GM19468 (cell line): ENCODE measurements around the gene MYO16.

ENCODE experiments used
- ATAC-seq: cut with Tn5 transposase; IDR thresholded peaks from one replicate; pipeline ENCODE4 v1.9.1; 2021; ENCODE audit warnings: mild to moderate bottlenecking, moderate library complexity, moderate number of reproducible peaks; ENCODE audit not compliant: unreplicated experiment; ENCODE audit errors: extremely low read depth

Gene MYO16

GRCh38 chr13:108657519-108657918 lies 28.1 kb downstream of the MYO16 start:
- no peak for ATAC-seq

DNA sequence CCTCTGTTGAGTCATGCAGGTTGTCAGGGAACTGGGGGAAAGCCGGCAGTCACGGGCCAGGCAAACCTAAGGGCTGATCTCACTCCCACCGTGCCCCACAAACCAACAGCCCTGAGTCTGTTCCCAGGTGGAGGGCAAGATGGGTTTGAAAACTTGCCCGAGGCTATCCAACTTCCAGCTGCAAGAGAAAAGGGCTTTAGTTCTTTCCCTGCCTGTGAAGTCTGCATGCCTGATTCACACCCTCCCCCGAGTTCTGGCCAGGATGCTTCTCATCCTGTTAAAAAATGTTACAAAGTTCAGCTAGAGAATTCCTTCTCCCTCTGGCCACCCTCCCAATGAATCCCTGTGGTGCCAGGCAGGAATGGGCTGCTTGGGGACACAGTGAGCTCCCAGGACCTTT lies 33.1 kb downstream of the MYO16 start:
- no peak for ATAC-seq

GRCh38 chr13:108663710-108664109 lies 34.3 kb downstream of the MYO16 start:
- ATAC-seq = no peak

DNA sequence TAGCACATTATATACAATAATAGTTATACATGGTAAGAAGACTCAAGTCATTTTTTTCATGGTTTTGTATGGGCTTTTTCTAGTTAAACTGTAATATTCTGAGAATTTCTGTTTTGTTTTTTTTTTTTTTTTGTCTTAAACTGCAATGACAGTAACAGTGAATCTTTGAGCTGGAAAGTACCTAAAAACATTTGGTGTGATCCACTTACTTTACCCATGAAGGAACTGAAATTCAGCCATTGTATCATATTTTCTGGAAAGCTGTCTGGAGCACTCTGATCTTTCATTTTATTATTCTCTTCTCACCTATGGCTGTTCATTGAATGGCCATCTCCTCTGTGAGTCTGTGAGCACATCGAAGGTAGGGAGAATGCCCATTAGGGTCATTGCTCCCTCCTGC lies 37.8 kb downstream of the MYO16 start:
- no peak for ATAC-seq

DNA sequence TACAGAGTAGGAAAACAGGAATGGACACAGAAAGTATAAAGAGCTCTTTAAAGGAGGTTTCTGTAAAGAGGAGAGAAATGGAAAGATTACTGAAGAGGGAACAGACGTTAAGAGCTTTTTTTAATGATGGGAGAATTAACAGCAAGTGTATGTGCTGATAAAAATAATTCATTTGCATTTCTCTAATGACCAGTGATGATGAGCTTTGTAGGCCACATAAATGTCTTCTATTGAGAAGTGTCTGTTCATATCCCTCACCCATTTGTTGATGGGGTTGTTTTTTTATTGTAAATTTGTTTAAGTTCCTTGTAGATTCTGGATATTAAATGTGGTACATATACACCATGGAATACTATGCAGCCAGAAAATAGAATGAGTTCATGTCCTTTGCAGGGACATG lies 40.0 kb downstream of the MYO16 start:
- ATAC-seq = no peak

- no peak for ATAC-seq
Observed at GRCh38 chr13:108674346-108674745, 44.9 kb downstream of the MYO16 start.

DNA sequence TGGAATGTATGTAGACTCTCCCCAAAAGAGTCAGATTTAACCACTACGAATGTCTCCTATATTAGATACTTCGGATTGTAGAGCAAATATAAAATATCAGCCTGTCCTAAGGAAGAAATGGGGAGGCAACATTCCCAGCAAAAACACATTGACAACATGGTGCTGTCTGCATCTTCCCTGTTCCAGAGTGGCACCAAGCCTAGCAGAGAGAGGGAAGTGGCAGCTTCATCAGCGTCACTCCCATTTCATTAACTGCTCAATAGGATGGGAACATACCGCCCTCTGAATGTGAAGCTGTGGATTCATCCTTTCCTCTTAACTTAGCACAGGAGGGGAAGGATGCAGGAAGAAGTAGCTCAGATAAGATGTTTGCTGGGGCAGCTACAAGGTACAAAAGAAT lies 45.4 kb downstream of the MYO16 start:
- ATAC-seq = no peak

DNA sequence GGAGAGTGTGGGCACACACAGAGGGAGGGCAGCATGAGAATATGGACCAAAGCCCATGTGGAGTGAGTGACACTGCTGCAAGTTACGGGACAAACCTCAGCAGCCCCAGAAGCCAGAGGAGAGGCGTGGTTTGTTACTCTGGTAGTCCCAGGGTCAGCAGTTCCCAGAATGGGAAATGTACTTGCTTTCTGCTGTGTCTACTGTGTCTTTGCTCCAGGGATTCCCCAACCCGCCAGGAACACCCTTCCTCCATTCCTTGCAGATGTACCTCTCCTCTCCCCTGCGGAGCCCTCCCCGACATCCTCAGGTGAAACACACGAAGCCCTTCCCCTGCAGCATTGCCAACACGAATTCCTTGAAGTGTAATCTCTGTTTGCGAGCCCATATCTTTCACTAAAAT lies 47.2 kb downstream of the MYO16 start:
- no peak for ATAC-seq

DNA sequence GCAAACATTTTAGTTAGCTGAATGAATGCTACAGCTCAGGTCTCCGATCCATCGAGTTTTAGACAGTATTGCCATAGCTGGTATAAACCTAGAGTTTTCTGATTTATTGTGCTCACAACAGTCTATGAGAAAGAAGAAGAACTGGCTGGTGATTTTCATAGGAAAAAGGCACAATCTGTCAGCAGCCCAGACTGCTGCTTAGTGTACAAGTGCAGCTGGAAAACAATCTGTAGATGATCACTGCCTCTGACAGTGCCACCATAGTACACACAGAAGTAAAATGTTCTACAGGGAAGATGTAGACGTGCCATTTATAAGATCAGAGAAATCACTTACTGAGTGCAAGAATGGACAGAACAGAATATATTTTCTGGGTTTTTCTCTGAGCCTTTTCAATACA lies 48.4 kb downstream of the MYO16 start:
- no peak for ATAC-seq

GRCh38 chr13:108680011-108680410 lies 50.6 kb downstream of the MYO16 start:
- ATAC-seq = no peak

- ATAC-seq = no peak
Observed at GRCh38 chr13:108681986-108682575, 52.7 kb downstream of the MYO16 start.

GRCh38 chr13:108682714-108683113 lies 53.3 kb downstream of the MYO16 start:
- no peak for ATAC-seq

GRCh38 chr13:108686027-108686426 lies 56.6 kb downstream of the MYO16 start:
- ATAC-seq = no peak

DNA sequence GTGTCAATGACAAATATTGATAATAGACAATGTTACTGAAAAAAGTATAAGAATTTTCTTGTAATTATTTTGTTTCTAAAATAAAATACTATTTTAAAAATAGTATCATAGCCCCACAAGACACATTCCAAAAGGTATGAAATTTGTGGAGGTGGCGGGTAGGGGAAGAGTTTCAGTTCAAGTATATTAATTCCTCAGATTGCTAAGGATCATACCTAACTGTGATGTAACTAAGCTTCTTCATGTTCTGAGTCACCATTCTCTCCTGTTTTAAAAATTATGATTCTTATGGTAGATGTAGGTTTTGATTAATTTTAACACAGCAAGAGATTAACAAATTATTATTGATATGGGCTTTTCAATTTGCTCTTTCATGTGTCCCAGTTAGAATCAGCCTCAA lies 61.3 kb downstream of the MYO16 start:
- no peak for ATAC-seq

DNA sequence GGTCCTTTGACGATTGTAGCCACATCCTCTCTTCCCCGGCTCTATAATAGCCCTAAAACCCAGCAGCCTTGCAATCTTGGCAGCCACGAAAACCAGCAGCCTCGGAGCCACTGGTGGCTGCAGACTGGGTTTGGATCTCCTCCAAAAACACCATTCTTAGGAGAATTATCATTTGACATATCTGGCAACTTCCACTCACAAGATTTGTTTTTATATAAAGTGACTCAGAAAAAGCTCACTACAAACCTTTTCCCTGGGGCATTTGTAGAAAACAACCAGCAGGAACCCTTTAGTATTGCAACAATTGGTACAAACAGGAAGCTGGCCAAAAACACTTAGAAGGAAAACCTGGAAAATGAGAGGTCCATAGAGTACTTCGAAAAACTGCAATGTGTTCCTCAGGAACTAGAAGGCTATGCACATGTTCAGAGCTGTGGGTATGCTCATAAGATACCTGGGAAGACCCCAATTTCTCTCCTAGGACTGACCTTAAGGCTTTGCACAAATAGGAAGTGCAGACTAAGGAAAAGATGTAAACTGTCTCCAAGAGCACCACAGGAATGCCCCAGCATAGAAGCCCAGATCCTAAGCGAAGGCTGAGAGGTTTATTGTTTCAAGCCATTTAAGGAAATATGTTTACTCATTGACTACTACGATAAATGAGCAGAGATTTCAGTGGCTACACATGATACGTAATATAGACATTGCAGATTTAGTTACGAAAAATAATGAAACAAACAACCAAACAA lies 71.2 kb downstream of the MYO16 start:
- no peak for ATAC-seq

DNA sequence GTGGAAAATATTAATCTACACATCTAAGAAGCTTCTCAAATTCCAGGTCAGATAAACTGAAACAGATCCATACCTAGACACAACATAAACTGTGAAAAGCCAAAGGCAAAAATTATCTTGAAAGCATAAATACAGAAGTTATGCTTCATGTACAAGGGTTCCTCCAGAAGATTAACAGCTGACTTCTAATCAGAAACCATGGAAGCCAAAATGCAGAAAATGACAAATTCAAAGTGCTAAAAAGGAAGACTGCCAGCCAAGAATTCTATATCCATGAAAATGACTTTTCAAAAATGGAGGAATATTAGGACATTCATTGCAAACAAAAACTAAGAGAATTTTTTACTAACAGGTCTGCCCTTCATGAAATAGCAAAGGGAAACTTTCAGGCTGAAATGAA lies 72.8 kb downstream of the MYO16 start:
- no peak for ATAC-seq

DNA sequence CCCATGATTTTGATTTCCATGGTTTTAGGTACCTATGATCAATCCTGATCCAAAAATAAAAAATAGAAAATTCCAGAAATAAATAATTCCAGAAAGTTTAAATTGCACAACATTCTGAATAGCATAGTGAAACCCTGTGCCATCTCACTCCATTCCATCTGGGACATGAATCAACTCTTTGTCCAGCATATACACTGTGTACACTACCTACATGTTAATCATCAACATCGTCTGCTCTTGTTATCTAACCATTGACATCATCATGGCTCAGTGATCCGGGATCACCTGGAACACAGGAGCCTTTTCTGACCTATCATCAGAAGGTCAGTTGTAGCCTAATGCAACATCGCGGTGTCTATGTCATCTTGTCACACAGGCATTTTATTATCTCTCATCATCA lies 75.6 kb downstream of the MYO16 start:
- ATAC-seq = no peak

DNA sequence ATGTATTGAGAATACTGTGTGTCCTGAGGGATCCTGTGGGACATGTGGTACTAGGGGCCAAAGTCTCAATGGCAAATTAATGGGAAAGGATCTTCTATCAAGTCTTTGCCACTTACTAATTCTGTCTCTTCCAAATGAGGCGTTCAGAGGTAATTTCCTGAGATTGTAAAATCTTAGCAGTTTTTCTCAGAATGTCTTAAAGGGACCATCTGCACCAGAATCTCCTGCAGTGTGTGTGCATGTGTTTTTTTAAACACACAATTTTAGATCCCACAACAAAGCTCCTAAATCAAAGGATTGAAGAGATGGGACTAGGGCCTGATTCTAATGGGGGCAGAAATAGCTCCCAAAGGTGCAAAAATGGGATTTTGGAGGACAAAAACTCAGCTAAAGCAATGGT lies 78.2 kb downstream of the MYO16 start:
- ATAC-seq = no peak

- ATAC-seq = no peak
Observed at GRCh38 chr13:108708921-108709320, 79.5 kb downstream of the MYO16 start.

DNA sequence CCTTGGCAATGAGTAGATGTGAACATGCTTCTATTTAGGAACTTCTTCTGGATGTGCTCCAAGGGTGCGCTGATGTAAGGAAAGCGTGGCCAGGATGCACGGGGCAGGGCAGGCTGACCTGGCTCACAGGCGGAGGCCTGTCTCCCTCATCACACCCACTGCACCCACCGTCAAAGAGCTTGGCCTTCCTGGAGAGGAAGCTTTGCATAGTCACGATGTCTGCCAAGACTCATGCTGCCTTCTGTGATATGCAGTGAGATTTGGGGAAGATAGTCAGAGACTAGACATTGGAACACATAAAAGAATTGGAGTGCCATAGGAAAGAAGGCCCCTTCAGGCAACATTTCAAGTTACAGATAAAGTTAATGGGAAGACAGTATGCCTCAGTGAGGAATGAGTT lies 82.0 kb downstream of the MYO16 start:
- ATAC-seq = no peak

- ATAC-seq = no peak
Observed at GRCh38 chr13:108725471-108725870, 96.1 kb downstream of the MYO16 start.

GRCh38 chr13:108728370-108728769 lies 99.0 kb downstream of the MYO16 start:
- no peak for ATAC-seq
